ENCODE data around the gene SARM1. TPM values are rescaled to one million over a fixed set of nuclear protein-coding genes. Genes with fewer than 3 reads are reported as not detected.

SARM1 gene
- total and polyA plus RNA-seq, 2 of the 13 experiments (the other 11 are each of a cell fraction or from before 2014, with no cell fraction given), result 0.73 to 0.86 TPM

DNA sequence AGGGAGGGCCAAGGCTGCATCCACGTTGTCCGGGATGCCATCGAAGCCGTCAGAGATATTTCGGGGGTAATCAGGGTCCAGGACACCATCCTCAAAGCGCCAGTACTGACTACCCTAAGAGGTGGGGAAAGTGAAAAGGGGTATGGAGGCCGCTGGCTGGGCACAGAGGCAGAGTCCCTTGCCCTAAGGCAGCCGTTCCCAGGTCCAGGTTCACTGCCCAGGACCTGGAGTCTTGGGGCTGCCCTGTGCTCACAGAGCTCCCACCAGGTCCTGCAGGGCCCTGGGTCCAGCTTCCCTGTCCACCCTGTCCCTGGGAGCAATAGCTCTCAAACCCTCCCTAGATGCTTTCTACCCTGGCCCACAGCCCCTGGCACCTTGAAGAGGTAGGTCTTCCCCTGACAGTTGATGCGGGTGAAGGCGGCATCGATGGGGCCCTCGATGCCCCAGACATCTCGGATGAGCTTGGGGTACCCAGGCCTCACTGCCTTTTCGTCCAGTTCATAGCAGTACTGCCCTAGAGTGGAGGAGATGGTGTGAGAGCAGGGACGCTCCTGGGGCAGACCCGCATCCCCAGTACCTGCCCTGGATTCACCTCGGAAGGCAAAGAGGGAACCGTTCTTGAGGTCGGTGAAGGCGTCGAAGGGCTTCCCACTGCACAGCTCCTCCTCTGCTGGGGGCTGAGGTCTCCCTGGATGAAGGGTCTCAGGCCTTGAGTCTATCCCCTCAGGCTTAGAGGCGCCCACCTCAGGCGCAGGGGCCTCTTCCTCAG is 2.4 kb upstream of the SARM1 start:
- Histone ChIP-seq H3K9me3 (ENCODE audit: low read length) (no peaks in the 10 kb centered on the region), H3K9ac (ENCODE audit: insufficient read depth, low read depth, low read length) (peak overlapping the region; percentile 74), H3K36me3 (replicated peaks in 1 of 2; ENCODE audit: control insufficient read depth in 1 of 2, insufficient read depth in 2 of 2, low read length in 2 of 2) (peaks cover under 1 to 2% of the 10 kb centered on the region in 2 experiments; a peak in 1 of 5 replicates), H2AFZ (ENCODE audit: low read length) (no peak overlapping the region), H3K4me2 (ENCODE audit: low read depth, low read length) (peak overlapping the region; percentile 96), H3K4me1 (ENCODE audit: insufficient read depth, low read length) (peaks cover 52% of the 10 kb centered on the region), H3K4me3 (replicated peaks in 1 of 3; ENCODE audit: insufficient read depth in 1 of 3, low read depth in 2 of 3, low read length in 3 of 3) (peak overlapping the region; percentile 49 to 77 (median 51); a peak in 5 of 6 replicates), H4K20me1 (ENCODE audit: insufficient read depth, low read length) (no peaks in the 10 kb centered on the region), H3K27me3 (ENCODE audit: control insufficient read depth in 1 of 2, insufficient read depth in 2 of 2, low read length in 2 of 2) (no peaks in the 10 kb centered on the region), H3K79me2 (ENCODE audit: insufficient read depth, low read length) (peaks cover 7% of the 10 kb centered on the region), H3K27ac (ENCODE audit: extremely low read length, insufficient read depth, low read length) (peak overlapping the region; percentile 92)
- ChIA-PET CTCF (ENCODE audit: low intra/inter-chr PET ratio, low total read pairs) (no interaction called here), POLR2A (interaction anchor here (0.9 to 8.3 kb wide), 19 partner anchors 8 to 119 kb away, joined by 3 to 183 read pairs (median 7); partner anchors contain the start of genes IFT20, POLDIP2, SLC46A1 and TMEM97)
- FAIRE-seq (no peak), DNase-seq (ENCODE audit: low spot score) (no peak), ATAC-seq (no peak)
- no TSS peak for BruUV-seq (replicated peaks)
- intact Hi-C loops (cut with micrococcal nuclease; ENCODE audit: unreplicated experiment), result no loop called here
- WGBS (ENCODE audit: low lambda C conversion rate), result 80% methylated on average over 5 of the region's 23 CpGs
- in situ Hi-C loops (cut with HindIII; ENCODE audit: extremely low pct_ligation_motif_present, low pct_unique_long_range_greater_than_20kb), result no loop called here
- TF ChIP-seq ZMAT3 (CRISPR knock-in tag; conservative IDR thresholded peaks at IDR 0.05) (no peak), POLR2A (IDR thresholded peaks at IDR 0.05; ENCODE audit: insufficient read depth in 1 of 2, low read depth in 2 of 2, low read length in 2 of 2) (peak in 1 of 2 experiments; percentile 28; a peak in 1 of 4 replicates), GATA4 (IDR thresholded peaks at IDR 0.05; ENCODE audit: borderline replicate concordance, low read depth) (no peak), KAT2B (IDR thresholded peaks at IDR 0.05; ENCODE audit: borderline replicate concordance, low read depth, low read length) (no peak), ZNF274 (CRISPR knock-in tag; IDR thresholded peaks at IDR 0.05) (no peak), HNRNPL (IDR thresholded peaks at IDR 0.05; ENCODE audit: low read depth, low read length) (0 out of 2 replicates have a peak, but pooled peaks have one; percentile 49), AGO2 (optimal IDR thresholded peaks at IDR 0.05; ENCODE audit: low read depth, low read length) (peak; percentile 82), BRD4 (CRISPR knock-in tag; IDR thresholded peaks at IDR 0.05) (peak; percentile 65; the same call in 1 of the 2 replicates), RBFOX2 (IDR thresholded peaks at IDR 0.05; ENCODE audit: low read depth, low read length) (peak; percentile 43), PPARG (CRISPR knock-in tag; conservative IDR thresholded peaks at IDR 0.05) (no peak), CHD4 (IDR thresholded peaks at IDR 0.05; ENCODE audit: borderline replicate concordance, low read length) (0 out of 2 replicates have a peak, but pooled peaks have one; percentile 12), ZFP41 (CRISPR knock-in tag; IDR thresholded peaks at IDR 0.05; ENCODE audit: borderline replicate concordance) (no peak), ZBTB38 (CRISPR knock-in tag; IDR thresholded peaks at IDR 0.05) (peak; percentile 77), EEA1 (CRISPR knock-in tag; IDR thresholded peaks at IDR 0.05; ENCODE audit: borderline replicate concordance) (0 out of 2 replicates have a peak, but pooled peaks have one; percentile 25), SNAI1 (CRISPR knock-in tag; IDR thresholded peaks at IDR 0.05; ENCODE audit: borderline replicate concordance) (0 out of 2 replicates have a peak, but pooled peaks have one; percentile 7), ZNF567 (CRISPR knock-in tag; IDR thresholded peaks at IDR 0.05; ENCODE audit: borderline replicate concordance) (no peak), IKZF4 (CRISPR knock-in tag; IDR thresholded peaks at IDR 0.05; ENCODE audit: borderline replicate concordance, low read depth, not compliant biosample characterization) (peak; percentile 3), AKAP8 (CRISPR knock-in tag; IDR thresholded peaks at IDR 0.05) (peak; percentile 9; the same call in 1 of the 2 replicates), JARID2 (CRISPR knock-in tag; IDR thresholded peaks at IDR 0.05; ENCODE audit: insufficient replicate concordance) (no peak), KLF15 (CRISPR knock-in tag; IDR thresholded peaks at IDR 0.05; ENCODE audit: borderline replicate concordance) (no peak), ARNT2 (CRISPR knock-in tag; IDR thresholded peaks at IDR 0.05; ENCODE audit: low read depth) (no peak), ZNF709 (CRISPR knock-in tag; IDR thresholded peaks at IDR 0.05) (no peak)
- TF ChIP-seq, protein P1, sequence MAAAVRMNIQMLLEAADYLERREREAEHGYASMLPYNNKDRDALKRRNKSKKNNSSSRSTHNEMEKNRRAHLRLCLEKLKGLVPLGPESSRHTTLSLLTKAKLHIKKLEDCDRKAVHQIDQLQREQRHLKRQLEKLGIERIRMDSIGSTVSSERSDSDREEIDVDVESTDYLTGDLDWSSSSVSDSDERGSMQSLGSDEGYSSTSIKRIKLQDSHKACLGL (CRISPR knock-in tag; IDR thresholded peaks at IDR 0.05), result 0 out of 2 replicates have a peak, but pooled peaks have one; percentile 3
- TF ChIP-seq, protein P2, sequence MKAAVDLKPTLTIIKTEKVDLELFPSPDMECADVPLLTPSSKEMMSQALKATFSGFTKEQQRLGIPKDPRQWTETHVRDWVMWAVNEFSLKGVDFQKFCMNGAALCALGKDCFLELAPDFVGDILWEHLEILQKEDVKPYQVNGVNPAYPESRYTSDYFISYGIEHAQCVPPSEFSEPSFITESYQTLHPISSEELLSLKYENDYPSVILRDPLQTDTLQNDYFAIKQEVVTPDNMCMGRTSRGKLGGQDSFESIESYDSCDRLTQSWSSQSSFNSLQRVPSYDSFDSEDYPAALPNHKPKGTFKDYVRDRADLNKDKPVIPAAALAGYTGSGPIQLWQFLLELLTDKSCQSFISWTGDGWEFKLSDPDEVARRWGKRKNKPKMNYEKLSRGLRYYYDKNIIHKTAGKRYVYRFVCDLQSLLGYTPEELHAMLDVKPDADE (CRISPR knock-in tag; IDR thresholded peaks at IDR 0.05), result no peak
